NCI-H2227 (cell line): ENCODE data around the gene GNB4.

Experiments
- DNase-seq: peaks from one replicate; lab custom pipeline; 2025; ENCODE audit not compliant: unreplicated experiment; lab: John Stamatoyannopoulos, UW

The GNB4 gene

GRCh38 chr3:179438841-179439240 is 12.4 kb downstream of the GNB4 start:
- DNase-seq = peak; percentile 62

GRCh38 chr3:179436517-179436916 is 14.8 kb downstream of the GNB4 start:
- DNase-seq = no peak

GRCh38 chr3:179432451-179432850 is 18.8 kb downstream of the GNB4 start:
- no peak for DNase-seq

- DNase-seq = no peak
Measured at GRCh38 chr3:179432021-179432420, 19.2 kb downstream of the GNB4 start.

GRCh38 chr3:179430277-179430870 is 20.9 kb downstream of the GNB4 start:
- DNase-seq = no peak

GRCh38 chr3:179428876-179429548 is 22.3 kb downstream of the GNB4 start:
- no peak for DNase-seq

- no peak for DNase-seq
Measured at GRCh38 chr3:179425075-179425474, 26.2 kb downstream of the GNB4 start.

GRCh38 chr3:179421500-179421899 is 29.8 kb downstream of the GNB4 start:
- peak; percentile 6 for DNase-seq

GRCh38 chr3:179418610-179419009 is 32.7 kb downstream of the GNB4 start:
- DNase-seq = peak; percentile 11

- DNase-seq = no peak
Measured at GRCh38 chr3:179416681-179417080, 34.6 kb downstream of the GNB4 start.

- no peak for DNase-seq
Measured at GRCh38 chr3:179415377-179415776, 35.9 kb downstream of the GNB4 start.

GRCh38 chr3:179414804-179415203 is 36.5 kb downstream of the GNB4 start:
- no peak for DNase-seq

GRCh38 chr3:179410999-179411398 is 40.3 kb downstream of the GNB4 start:
- DNase-seq = no peak

- no peak for DNase-seq
Measured at GRCh38 chr3:179410331-179410730, 40.9 kb downstream of the GNB4 start.

- DNase-seq = no peak
Measured at GRCh38 chr3:179404307-179404706, 47.0 kb downstream of the GNB4 start.

GRCh38 chr3:179402963-179403362 is 48.3 kb downstream of the GNB4 start:
- no peak for DNase-seq

GRCh38 chr3:179401561-179401960 is 49.7 kb downstream of the GNB4 start:
- no peak for DNase-seq

GRCh38 chr3:179398574-179399231 is 52.6 kb downstream of the GNB4 start:
- no peak for DNase-seq

GRCh38 chr3:179391906-179392305 is 59.4 kb downstream of the GNB4 start:
- DNase-seq = no peak

GRCh38 chr3:179376474-179376873 is 74.8 kb downstream of the GNB4 start:
- no peak for DNase-seq

GRCh38 chr3:179375091-179375999 is 75.9 kb downstream of the GNB4 start:
- DNase-seq = no peak
